T-helper 22 cell (primary cell): Measurements from ENCODE around the gene SIT1.

Experiments used
- DNase-seq: peaks from one replicate; pipeline ENCODE4 v3.0.0-alpha.2; 2020; ENCODE audit warnings: low read depth

Gene SIT1

GRCh38 chr9:35606138-35606504, 44.6 kb downstream of the SIT1 start:
- DNase-seq: no peak

GRCh38 chr9:35605351-35606137, 45.2 kb downstream of the SIT1 start:
- DNase-seq: peak; percentile 9

- DNase-seq: peak; percentile 71
These were observed 46.0 kb downstream of the SIT1 start, which contains the start of gene TESK1 for GRCh38 chr9:35604578-35605350. TSS of gene TESK1 (plus strand) at chr9:35605262. CDS start at chr9:35605620, 358 bp downstream.

- peak; percentile 99 for DNase-seq
These were observed 46.6 kb downstream of the SIT1 start for GRCh38 chr9:35603986-35604577.

GRCh38 chr9:35603506-35603985, 47.2 kb downstream of the SIT1 start:
- no peak for DNase-seq

- no peak for DNase-seq
These were observed 50.7 kb downstream of the SIT1 start for GRCh38 chr9:35599763-35600604.
